Osteocyte (in vitro differentiated cells): ENCODE measurements around the gene GCN1. TPM values are rescaled to one million over a fixed set of nuclear protein-coding genes. Genes with fewer than 3 reads are reported as not detected.

Source experiments
- DNase-seq: peaks from one replicate; pipeline ENCODE4 v3.0.0; 2021; ENCODE audit warnings: mixed read lengths; ENCODE audit not compliant: unreplicated experiment; ENCODE audit errors: extremely low spot score
- H3K27ac Mint-ChIP-seq: one replicate; pipeline ENCODE4 v1.8.0; 2021; ENCODE audit warnings: mild to moderate bottlenecking, mixed read lengths; ENCODE audit not compliant: unreplicated experiment
- H3K27me3 Mint-ChIP-seq: one replicate; pipeline ENCODE4 v1.8.0; 2021; ENCODE audit warnings: mixed read lengths; ENCODE audit not compliant: unreplicated experiment
- H3K36me3 Mint-ChIP-seq: one replicate; pipeline ENCODE4 v1.8.0; 2021; ENCODE audit warnings: mixed read lengths; ENCODE audit not compliant: unreplicated experiment
- H3K4me1 Mint-ChIP-seq: one replicate; pipeline ENCODE4 v1.8.0; 2021; ENCODE audit warnings: mixed read lengths; ENCODE audit not compliant: unreplicated experiment
- H3K4me3 Mint-ChIP-seq: one replicate; pipeline ENCODE4 v1.8.0; 2021; ENCODE audit warnings: mild to moderate bottlenecking, moderate library complexity, mixed read lengths; ENCODE audit not compliant: unreplicated experiment
- H3K9me3 Mint-ChIP-seq: one replicate; pipeline ENCODE4 v1.8.0; 2021; ENCODE audit warnings: mixed read lengths; ENCODE audit not compliant: unreplicated experiment
- CTCF ChIP-seq: fragments of 200-600 bp; sonication (generic); IDR thresholded peaks from 2 replicates; pipeline ENCODE4 v1.5.0; 2021; ENCODE audit warnings: antibody characterized with exemption, mild to moderate bottlenecking, moderate library complexity
- total RNA-seq: library from RNA; stranded (reverse); gene quantifications from 2 replicates; pipeline ENCODE4 v1.2.1, GENCODE V29; 2021

The GCN1 gene
- total RNA-seq, 1 donor from 2014 or later, result 115 TPM

- H3K27ac Mint-ChIP-seq, result no peak overlapping the region
- no peak for TF ChIP-seq CTCF
Observed at GRCh38 chr12:120204171-120204570, 9.7 kb upstream of the GCN1 start.

GRCh38 chr12:120200364-120200800 lies 5.9 kb upstream of the GCN1 start:
- peak overlapping the region; percentile 96 for H3K4me3 Mint-ChIP-seq
- H3K4me1 Mint-ChIP-seq, result peaks cover 37% of the 10 kb centered on the region
- no peaks in the 10 kb centered on the region for H3K9me3 Mint-ChIP-seq
- no peak for DNase-seq
- H3K27me3 Mint-ChIP-seq, result no peaks in the 10 kb centered on the region
- H3K36me3 Mint-ChIP-seq, result peaks cover 20% of the 10 kb centered on the region
- no peak for TF ChIP-seq CTCF
- H3K27ac Mint-ChIP-seq, result peak overlapping the region; percentile 98

More at GRCh38 chr12:120204171-120204570, 9.7 kb upstream of the GCN1 start:
- Mint-ChIP-seq H3K4me3 (no peak overlapping the region), H3K36me3 (peaks cover 6% of the 10 kb centered on the region), H3K9me3 (no peaks in the 10 kb centered on the region), H3K27me3 (no peaks in the 10 kb centered on the region), H3K4me1 (peaks cover 15% of the 10 kb centered on the region)
- DNase-seq, result no peak

GRCh38 chr12:120199595-120200306 lies 5.2 kb upstream of the GCN1 start:
- peaks cover 20% of the 10 kb centered on the region for H3K36me3 Mint-ChIP-seq
- peak overlapping the region; percentile 96 for H3K4me3 Mint-ChIP-seq
- DNase-seq, result no peak
- TF ChIP-seq CTCF, result no peak
- H3K4me1 Mint-ChIP-seq, result peaks cover 43% of the 10 kb centered on the region
- no peaks in the 10 kb centered on the region for H3K9me3 Mint-ChIP-seq
- H3K27me3 Mint-ChIP-seq, result no peaks in the 10 kb centered on the region
- H3K27ac Mint-ChIP-seq, result peak overlapping the region; percentile 98

GRCh38 chr12:120199025-120199424 lies 4.5 kb upstream of the GCN1 start:
- peak overlapping the region; percentile 96 for H3K4me3 Mint-ChIP-seq

More at GRCh38 chr12:120199025-120199424, 4.5 kb upstream of the GCN1 start:
- Mint-ChIP-seq H3K36me3 (peaks cover 20% of the 10 kb centered on the region), H3K9me3 (no peaks in the 10 kb centered on the region), H3K27ac (peak overlapping the region; percentile 98), H3K27me3 (no peaks in the 10 kb centered on the region), H3K4me1 (peaks cover 43% of the 10 kb centered on the region)
- no peak for TF ChIP-seq CTCF
- DNase-seq, result no peak
